HEK293T (cell line): ENCODE results near the gene MUC20.
A peak's percentile ranks its signal among the peaks of the same experiment; 100 is the strongest.
"Not testable (repeated sequence)": the region's sequence is repeated elsewhere in the genome, so short reads cannot be mapped to it uniquely, and the experiment has no call there.

Experiments
- CTCF ChIA-PET: fragments of 350-600 bp; formaldehyde crosslinking; extraction: SDS; loops from one replicate; lab custom pipeline; 2021; ENCODE audit warnings: antibody characterized with exemption, inconsistent platforms; lab: Yijun Ruan, JAX
- POLR2A ChIA-PET: fragments of 350-600 bp; formaldehyde crosslinking; extraction: SDS; loops from one replicate; lab custom pipeline; 2020; ENCODE audit warnings: antibody characterized with exemption, inconsistent platforms; lab: Yijun Ruan, JAX
- DNase-seq: peaks from one replicate; pipeline ENCODE4 v3.0.0; 2012; ENCODE audit warnings: mixed read lengths; ENCODE audit errors: extremely low spot score
- PKNOX1 ChIP-seq: fragments of 450-650 bp; IDR thresholded peaks from 2 replicates; pipeline ENCODE4 v1.6.1; 2016

Gene MUC20

GRCh38 chr3:195720831-195721506, at the start of gene MUC20:
TSS of gene MUC20 (plus strand) at chr3:195720978. CDS start at chr3:195721008, 30 bp downstream.
- CTCF ChIA-PET, DNase-seq, POLR2A ChIA-PET: not testable (repeated sequence)

- DNase-seq, POLR2A ChIA-PET, CTCF ChIA-PET: not testable (repeated sequence)
These were observed 49.5 kb upstream of the MUC20 start for GRCh38 chr3:195671283-195671682.

- POLR2A ChIA-PET, DNase-seq, CTCF ChIA-PET: not testable (repeated sequence)
These were observed 47.1 kb upstream of the MUC20 start for GRCh38 chr3:195673711-195674110.

- DNase-seq, CTCF ChIA-PET, POLR2A ChIA-PET: not testable (repeated sequence)
These were observed 42.3 kb upstream of the MUC20 start for GRCh38 chr3:195678391-195679015.

- DNase-seq, CTCF ChIA-PET, POLR2A ChIA-PET: not testable (repeated sequence)
These were observed 40.1 kb upstream of the MUC20 start for GRCh38 chr3:195680690-195681089.

GRCh38 chr3:195681458-195682103, 39.2 kb upstream of the MUC20 start:
- POLR2A ChIA-PET, DNase-seq, CTCF ChIA-PET: not testable (repeated sequence)

- CTCF ChIA-PET, POLR2A ChIA-PET, DNase-seq: not testable (repeated sequence)
These were observed 38.6 kb upstream of the MUC20 start for GRCh38 chr3:195682104-195682742.

- DNase-seq, CTCF ChIA-PET, POLR2A ChIA-PET: not testable (repeated sequence)
These were observed 36.9 kb upstream of the MUC20 start for GRCh38 chr3:195683722-195684526.

- DNase-seq, POLR2A ChIA-PET, CTCF ChIA-PET: not testable (repeated sequence)
These were observed 36.1 kb upstream of the MUC20 start for GRCh38 chr3:195684527-195685257.

GRCh38 chr3:195686537-195687208, 34.1 kb upstream of the MUC20 start:
- DNase-seq, POLR2A ChIA-PET, CTCF ChIA-PET: not testable (repeated sequence)

- POLR2A ChIA-PET, DNase-seq, CTCF ChIA-PET: not testable (repeated sequence)
- TF ChIP-seq PKNOX1 = peak; percentile 27; the same call in 1 of the 2 replicates
These were observed 33.5 kb upstream of the MUC20 start for GRCh38 chr3:195687209-195687760.

- DNase-seq, CTCF ChIA-PET, POLR2A ChIA-PET: not testable (repeated sequence)
These were observed 32.2 kb upstream of the MUC20 start for GRCh38 chr3:195688471-195689183.

GRCh38 chr3:195689184-195690070, 31.4 kb upstream of the MUC20 start:
- POLR2A ChIA-PET, DNase-seq, CTCF ChIA-PET: not testable (repeated sequence)
